Upper lobe of left lung (tissue), 6 donors: Measurements from ENCODE around the gene FCSK. TPM values are rescaled to one million over a fixed set of nuclear protein-coding genes. Genes with fewer than 3 reads are reported as not detected.

Experiments used
- ATAC-seq, 2 donors: fragments of 200-7000 bp; cut with Tn5 transposase; one replicate each; pipeline ENCODE4 v1.9.1; 2022; ENCODE audit warnings: mild to moderate bottlenecking in 2 of 2, moderate library complexity in 2 of 2; ENCODE audit not compliant: low FRiP score in 2 of 2
- DNase-seq, 2 donors: peaks; one replicate each; pipeline ENCODE4 v3.0.0-alpha.2; 2019 to 2020
- H3K27ac ChIP-seq, 4 donors: fragments of 200-600 bp; sonication (generic); one replicate each; pipeline ENCODE4 v1.5.1; 2016 to 2019
- H3K27me3 ChIP-seq, 4 donors: fragments of 200-600 bp; sonication (generic); one replicate each; pipeline ENCODE4 v1.5.1; 2017 to 2019
- H3K36me3 ChIP-seq, 4 donors: fragments of 200-600 bp; sonication (generic); one replicate each; pipeline ENCODE4 v1.5.1; 2016 to 2019
- H3K4me1 ChIP-seq, 4 donors: fragments of 200-600 bp; sonication (generic); one replicate each; pipeline ENCODE4 v1.5.1; 2018 to 2019
- H3K4me3 ChIP-seq, 4 donors: fragments of 200-600 bp; sonication (generic); one replicate each; pipeline ENCODE4 v1.5.1; 2017 to 2019; ENCODE audit warnings: mild to moderate bottlenecking in 2 of 4, moderate library complexity in 1 of 4
- H3K9me3 ChIP-seq, 4 donors: fragments of 200-600 bp; sonication (generic); one replicate each; pipeline ENCODE4 v1.5.1; 2018 to 2019
- EP300 ChIP-seq, 4 donors: sonication (generic); formaldehyde crosslinking; IDR thresholded peaks; one replicate each; pipeline ENCODE4 v1.5.1; 2017; ENCODE audit warnings: antibody characterized with exemption in 4 of 4, control low read depth in 2 of 4
- POLR2A ChIP-seq, 4 donors: fragments of 450-650 bp; IDR thresholded peaks; one replicate each; pipeline ENCODE4 v1.5.1; 2016 to 2017; ENCODE audit warnings: antibody characterized with exemption in 4 of 4, mild to moderate bottlenecking in 2 of 4
- POLR2AphosphoS5 ChIP-seq, 2 donors: sonication (generic); formaldehyde crosslinking; IDR thresholded peaks; one replicate each; pipeline ENCODE4 v1.5.1; 2017; ENCODE audit warnings: antibody characterized with exemption in 2 of 2
- WGBS, 2 donors: methylation state at CpG; one replicate each; pipeline ENCODE4 v1.1.5; 2017 to 2018; 5-methylcytosine and 5-hydroxymethylcytosine counted together
- total RNA-seq, 6 donors: library from RNA; depleted of rRNA in 4 of 6; stranded (reverse); fragments of >200 nt in 4 of 6; gene quantifications; one replicate each; pipeline versions ENCODE4 v1.1.0 to v1.2.1, GENCODE V29; 2016 to 2021
- TF ChIP-seq, protein P1 (sequence below), 6 experiments: fragments of 450-650 bp in 4 of 6; fragments of 200-600 bp in 2 of 6; sonication (generic) in 2 of 6; IDR thresholded peaks; one replicate each; pipeline ENCODE4 v1.5.1; 2016 to 2019; ENCODE audit warnings: antibody characterized with exemption in 6 of 6
- donor health status: DM: no; HTN: no; CAD: no; lungs with moderate emphysema.
- donor health status: DM: no; HTN: yes; CAD: no; lungs with severe emphysema.

Gene FCSK
- total RNA-seq, 6 donors from 2014 or later: 16.0 to 51.3 (median 24.5) TPM

DNA sequence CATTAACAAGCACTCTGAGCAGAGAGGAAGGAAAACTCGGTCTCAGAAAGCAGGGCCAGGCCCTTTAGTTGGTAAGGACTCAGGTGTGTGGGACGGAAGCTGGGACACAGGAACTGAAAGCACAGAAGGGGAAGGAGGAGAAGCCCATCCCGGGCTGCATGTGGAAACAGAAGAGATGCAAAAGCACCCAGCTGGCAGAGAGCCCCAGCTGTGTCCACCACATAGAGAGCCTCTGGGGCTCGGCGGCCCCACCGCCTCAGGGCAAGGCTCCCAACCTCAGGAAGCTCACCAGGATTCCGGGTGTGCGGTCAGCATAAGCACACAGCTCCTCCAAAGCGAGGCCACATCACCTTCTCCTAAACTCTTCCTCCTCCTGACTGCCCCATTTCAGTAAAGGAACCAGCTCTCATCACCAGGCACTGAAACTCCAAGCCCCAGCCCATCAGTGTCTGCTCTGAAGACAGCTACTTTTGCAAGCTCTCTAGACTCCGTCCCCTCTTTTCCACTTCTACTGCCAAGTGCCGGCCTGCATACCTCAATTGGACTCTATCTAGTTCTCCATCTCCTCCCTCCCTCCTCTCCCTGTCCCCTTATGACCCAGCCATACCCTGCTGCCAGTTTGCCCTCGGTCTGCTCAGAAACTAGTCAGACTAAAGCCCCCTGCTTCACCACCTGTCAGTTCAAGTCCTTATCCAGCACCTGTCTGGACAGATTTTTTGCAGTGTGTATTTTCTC is 21.5 kb upstream of the FCSK start:
- Histone ChIP-seq H3K9me3 (no peaks in the 10 kb centered on the region), H3K27me3 (no peaks in the 10 kb centered on the region), H3K27ac (peak overlapping the region; percentile 49 to 94 (median 63)), H3K4me1 (peaks cover 71 to 85% (median 82%) of the 10 kb centered on the region in 4 donors), H3K36me3 (peaks cover 0 to 4% (median 0%) of the 10 kb centered on the region in 4 donors), H3K4me3 (no peak overlapping the region)
- TF ChIP-seq, protein P1, sequence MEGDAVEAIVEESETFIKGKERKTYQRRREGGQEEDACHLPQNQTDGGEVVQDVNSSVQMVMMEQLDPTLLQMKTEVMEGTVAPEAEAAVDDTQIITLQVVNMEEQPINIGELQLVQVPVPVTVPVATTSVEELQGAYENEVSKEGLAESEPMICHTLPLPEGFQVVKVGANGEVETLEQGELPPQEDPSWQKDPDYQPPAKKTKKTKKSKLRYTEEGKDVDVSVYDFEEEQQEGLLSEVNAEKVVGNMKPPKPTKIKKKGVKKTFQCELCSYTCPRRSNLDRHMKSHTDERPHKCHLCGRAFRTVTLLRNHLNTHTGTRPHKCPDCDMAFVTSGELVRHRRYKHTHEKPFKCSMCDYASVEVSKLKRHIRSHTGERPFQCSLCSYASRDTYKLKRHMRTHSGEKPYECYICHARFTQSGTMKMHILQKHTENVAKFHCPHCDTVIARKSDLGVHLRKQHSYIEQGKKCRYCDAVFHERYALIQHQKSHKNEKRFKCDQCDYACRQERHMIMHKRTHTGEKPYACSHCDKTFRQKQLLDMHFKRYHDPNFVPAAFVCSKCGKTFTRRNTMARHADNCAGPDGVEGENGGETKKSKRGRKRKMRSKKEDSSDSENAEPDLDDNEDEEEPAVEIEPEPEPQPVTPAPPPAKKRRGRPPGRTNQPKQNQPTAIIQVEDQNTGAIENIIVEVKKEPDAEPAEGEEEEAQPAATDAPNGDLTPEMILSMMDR (IDR thresholded peaks at IDR 0.05): no peak
- TF ChIP-seq POLR2A (IDR thresholded peaks at IDR 0.05): no peak
- TF ChIP-seq EP300 (IDR thresholded peaks at IDR 0.05): no peak
- no peak for TF ChIP-seq POLR2AphosphoS5 (IDR thresholded peaks at IDR 0.05)
- DNase-seq: peak; percentile 55 to 72
- no peak for ATAC-seq
- 26 to 40% methylated on average over 11 of the region's 12 CpGs for WGBS, 2 donors

DNA sequence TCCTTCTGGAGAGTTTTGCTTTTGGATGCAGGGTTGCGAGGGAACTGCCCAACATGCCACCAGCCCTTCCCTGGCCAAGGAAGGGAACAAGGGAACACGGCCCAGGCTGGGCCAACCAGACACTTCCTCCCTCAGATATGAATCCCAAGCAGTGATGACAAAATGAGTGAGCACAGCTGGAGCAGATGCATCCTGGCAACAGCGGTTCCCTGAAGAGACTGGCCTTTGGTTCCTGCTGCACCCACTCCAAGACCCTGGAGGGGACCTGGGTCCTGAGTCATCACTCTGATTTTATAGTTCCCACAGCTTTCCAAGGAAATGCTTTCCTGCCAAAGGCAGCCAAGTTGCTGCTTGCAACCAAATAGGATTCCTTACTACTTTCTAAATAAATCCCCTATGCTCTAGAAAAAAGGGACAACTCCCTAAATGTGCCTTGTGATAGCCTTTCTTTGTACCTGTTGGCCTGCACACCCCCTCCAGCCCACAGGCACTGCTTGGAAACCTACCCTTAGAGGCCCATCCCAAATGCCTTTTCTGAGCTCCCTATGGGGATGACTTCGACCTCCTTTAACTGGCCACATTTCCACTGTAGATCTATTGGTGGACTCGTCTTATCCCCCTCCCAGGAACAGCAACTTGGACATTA is 20.8 kb upstream of the FCSK start:
- Histone ChIP-seq H3K4me1 (peaks cover 70 to 84% (median 77%) of the 10 kb centered on the region in 4 donors), H3K9me3 (no peaks in the 10 kb centered on the region), H3K27me3 (no peaks in the 10 kb centered on the region), H3K4me3 (no peak overlapping the region), H3K27ac (peak overlapping the region; percentile 49 to 94 (median 63)), H3K36me3 (peaks cover 0 to 4% (median 0%) of the 10 kb centered on the region in 4 donors)
- peak in 1 of 2 donors; percentile 52 for DNase-seq
- no peak for TF ChIP-seq POLR2A (IDR thresholded peaks at IDR 0.05)
- TF ChIP-seq, protein P1 (IDR thresholded peaks at IDR 0.05): no peak
- TF ChIP-seq POLR2AphosphoS5 (IDR thresholded peaks at IDR 0.05): peak; percentile 41 to 49
- TF ChIP-seq EP300 (IDR thresholded peaks at IDR 0.05): no peak
- 56 to 64% methylated on average over 5 of the region's 5 CpGs for WGBS, 2 donors
- ATAC-seq: peak; percentile 2 to 59

DNA sequence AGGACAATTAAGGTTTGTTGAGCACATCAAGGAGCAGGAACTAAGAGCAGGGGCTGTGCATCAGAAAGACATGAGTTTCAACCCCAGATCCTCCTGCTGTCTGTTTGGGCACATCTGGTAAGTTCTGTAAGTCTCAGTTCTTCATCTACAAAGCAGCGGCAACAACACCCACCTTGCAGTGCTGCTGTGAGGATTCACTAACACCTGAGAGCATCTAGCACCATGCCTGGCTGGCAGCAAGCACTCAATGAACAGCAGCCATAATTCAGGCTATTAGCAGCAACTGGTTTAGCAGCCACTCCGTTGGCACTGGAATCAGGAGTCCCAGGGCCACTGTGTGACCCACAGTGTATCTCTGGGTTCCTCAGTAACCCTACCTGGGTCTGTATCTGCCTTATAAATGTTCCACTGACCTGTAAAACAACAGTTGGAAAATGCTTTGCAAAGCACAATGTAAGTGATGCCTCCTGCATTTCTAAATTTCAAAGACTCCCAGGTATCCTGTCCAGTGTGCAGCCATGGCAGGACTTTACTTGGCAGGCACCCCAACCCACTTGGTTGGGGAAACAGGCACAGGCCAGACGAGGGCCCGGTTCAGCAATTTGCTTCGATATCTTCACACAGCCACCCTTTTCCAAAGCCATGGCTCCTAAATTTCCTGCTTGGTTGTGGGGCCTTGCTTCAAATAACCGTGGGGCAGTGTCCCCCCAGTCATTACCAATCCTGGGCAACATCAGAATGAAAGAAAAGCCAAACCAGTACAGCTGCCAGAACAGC is 19.7 kb upstream of the FCSK start:
- 86 to 90% methylated on average over 5 to 6 of the region's 6 CpGs for WGBS, 2 donors
- no peaks in the 10 kb centered on the region for H3K9me3 ChIP-seq
- DNase-seq (no peak), ATAC-seq (no peak)
- peaks cover 63 to 76% (median 69%) of the 10 kb centered on the region in 4 donors for H3K4me1 ChIP-seq
- H3K4me3 ChIP-seq: no peak overlapping the region
- H3K36me3 ChIP-seq: peaks cover 0 to 4% (median 0%) of the 10 kb centered on the region in 4 donors
- peak overlapping the region in 1 of 4 donors; percentile 94 for H3K27ac ChIP-seq
- H3K27me3 ChIP-seq: no peaks in the 10 kb centered on the region
- TF ChIP-seq POLR2AphosphoS5 (IDR thresholded peaks at IDR 0.05) (no peak), EP300 (IDR thresholded peaks at IDR 0.05) (no peak), POLR2A (IDR thresholded peaks at IDR 0.05) (no peak)
- TF ChIP-seq, protein P1 (IDR thresholded peaks at IDR 0.05): no peak

DNA sequence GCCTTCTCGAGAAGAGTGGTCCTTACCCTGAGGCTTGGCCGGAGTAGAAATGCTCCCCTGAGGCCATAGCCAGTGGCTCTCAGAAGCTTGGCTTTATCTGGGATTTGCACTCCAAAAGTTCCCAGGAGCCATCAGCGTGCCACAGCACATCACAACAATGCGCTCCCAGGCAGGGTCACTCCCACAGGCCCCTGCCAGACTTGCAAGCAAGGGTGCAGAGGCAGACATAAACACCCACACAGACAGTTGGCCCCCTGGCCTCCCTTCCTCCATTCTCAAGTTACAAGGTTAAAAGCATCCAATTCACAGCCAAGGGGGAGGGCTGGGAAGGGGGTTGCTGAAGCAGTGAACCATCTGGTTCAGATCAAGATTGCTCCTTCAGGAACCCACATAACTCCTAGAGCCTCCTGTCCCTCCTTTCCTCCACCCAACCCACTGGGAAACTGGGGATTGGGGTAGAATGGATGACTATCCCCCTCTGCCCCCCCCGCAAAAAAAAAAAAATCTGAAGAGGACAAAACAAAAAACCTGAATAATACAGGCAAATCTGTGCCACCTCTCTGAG is 17.3 kb upstream of the FCSK start:
- no peak for TF ChIP-seq EP300 (IDR thresholded peaks at IDR 0.05)
- no peak for TF ChIP-seq POLR2AphosphoS5 (IDR thresholded peaks at IDR 0.05)
- TF ChIP-seq POLR2A (IDR thresholded peaks at IDR 0.05): no peak
- TF ChIP-seq, protein P1 (IDR thresholded peaks at IDR 0.05): no peak
- DNase-seq: no peak
- peak overlapping the region in 2 of 4 donors; percentile 78 to 90 for H3K27ac ChIP-seq
- peak overlapping the region in 3 of 4 donors; percentile 69 to 94 (median 82) for H3K4me3 ChIP-seq
- no peaks in the 10 kb centered on the region for H3K27me3 ChIP-seq
- no peak for ATAC-seq
- H3K9me3 ChIP-seq: no peaks in the 10 kb centered on the region
- WGBS, 2 donors: 30 to 60% methylated on average over 2 to 5 of the region's 5 CpGs
- H3K36me3 ChIP-seq: peaks cover 0 to 4% (median 0%) of the 10 kb centered on the region in 4 donors
- peaks cover 39 to 55% (median 50%) of the 10 kb centered on the region in 4 donors for H3K4me1 ChIP-seq
